ENCODE data around the gene UBASH3B.
"Not testable (repeated sequence)": the region's sequence is repeated elsewhere in the genome, so short reads cannot be mapped to it uniquely, and the experiment has no call there.

UBASH3B gene

DNA sequence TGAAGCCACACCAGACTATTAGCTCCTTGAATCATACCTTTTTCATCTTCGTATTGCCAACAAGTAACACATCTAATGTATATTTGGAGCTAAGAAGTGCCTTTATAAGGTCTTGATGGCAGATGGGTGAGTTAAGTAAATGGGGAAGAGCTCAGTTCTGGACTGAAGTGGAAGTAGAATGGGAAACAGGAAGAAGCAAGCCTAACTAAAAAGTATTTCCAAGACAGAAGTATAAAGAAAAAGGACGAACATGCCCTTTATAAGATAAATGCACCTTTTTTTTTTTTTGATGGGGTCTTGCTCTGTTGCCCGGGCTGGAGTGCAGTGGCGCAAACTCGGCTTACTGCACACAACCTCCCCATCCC lies 197.3 kb downstream of the UBASH3B start:
- H3K4me3 ChIP-seq (replicated peaks; ENCODE audit: low read depth, low read length): no peak overlapping the region
- no peak for DNase-seq (ENCODE audit: extremely low read depth, low read depth)
- TF ChIP-seq, protein P1, sequence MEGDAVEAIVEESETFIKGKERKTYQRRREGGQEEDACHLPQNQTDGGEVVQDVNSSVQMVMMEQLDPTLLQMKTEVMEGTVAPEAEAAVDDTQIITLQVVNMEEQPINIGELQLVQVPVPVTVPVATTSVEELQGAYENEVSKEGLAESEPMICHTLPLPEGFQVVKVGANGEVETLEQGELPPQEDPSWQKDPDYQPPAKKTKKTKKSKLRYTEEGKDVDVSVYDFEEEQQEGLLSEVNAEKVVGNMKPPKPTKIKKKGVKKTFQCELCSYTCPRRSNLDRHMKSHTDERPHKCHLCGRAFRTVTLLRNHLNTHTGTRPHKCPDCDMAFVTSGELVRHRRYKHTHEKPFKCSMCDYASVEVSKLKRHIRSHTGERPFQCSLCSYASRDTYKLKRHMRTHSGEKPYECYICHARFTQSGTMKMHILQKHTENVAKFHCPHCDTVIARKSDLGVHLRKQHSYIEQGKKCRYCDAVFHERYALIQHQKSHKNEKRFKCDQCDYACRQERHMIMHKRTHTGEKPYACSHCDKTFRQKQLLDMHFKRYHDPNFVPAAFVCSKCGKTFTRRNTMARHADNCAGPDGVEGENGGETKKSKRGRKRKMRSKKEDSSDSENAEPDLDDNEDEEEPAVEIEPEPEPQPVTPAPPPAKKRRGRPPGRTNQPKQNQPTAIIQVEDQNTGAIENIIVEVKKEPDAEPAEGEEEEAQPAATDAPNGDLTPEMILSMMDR (IDR thresholded peaks at IDR 0.05; ENCODE audit: low read depth, low read length, missing control alignments): no peak

DNA sequence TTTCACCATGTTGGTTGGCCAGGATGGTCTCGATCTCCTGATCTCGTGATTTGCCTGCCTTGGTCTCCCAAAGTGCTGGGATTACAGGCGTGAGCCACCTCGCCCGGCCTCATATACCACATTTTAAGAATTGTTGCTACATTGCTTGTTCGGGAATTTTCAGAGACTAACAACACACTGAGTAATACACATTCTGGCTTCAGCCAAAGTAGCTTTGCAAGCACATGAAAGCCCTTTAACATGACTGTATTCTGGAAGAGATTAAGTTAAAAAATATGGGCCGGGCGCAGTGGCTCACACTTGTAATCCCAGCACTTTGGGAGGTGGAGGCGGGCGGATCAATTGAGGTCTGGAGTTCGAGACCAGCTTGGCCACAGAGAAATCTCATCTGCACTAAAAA lies 197.7 kb downstream of the UBASH3B start:
- DNase-seq (ENCODE audit: extremely low read depth, low read depth): no peak
- TF ChIP-seq, protein P1 (IDR thresholded peaks at IDR 0.05; ENCODE audit: low read depth, low read length, missing control alignments): no peak
- no peak overlapping the region for H3K4me3 ChIP-seq (replicated peaks; ENCODE audit: low read depth, low read length)

DNA sequence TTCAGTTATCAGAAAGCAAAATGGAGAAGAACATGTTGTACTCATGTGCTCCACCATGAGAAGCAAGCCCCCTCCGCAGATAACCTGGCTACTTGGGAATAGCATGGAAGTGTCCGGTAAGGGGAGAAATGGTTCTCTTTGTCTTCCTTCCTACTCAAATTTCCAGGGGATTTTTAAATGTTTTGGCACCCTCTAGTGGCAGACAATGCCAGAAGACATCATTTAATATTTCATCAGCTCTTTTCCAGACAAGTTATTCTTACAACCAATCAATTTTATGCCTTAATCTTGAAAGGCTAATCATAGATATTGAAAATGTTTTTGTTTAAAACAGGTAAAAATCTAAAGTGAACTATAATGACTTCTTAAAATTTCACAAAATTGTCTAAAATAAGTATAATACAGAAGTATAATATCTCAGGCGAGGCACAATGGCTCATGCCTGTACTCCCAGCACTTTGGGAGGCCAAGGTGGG lies 198.5 kb downstream of the UBASH3B start:
- peak; percentile 75 for DNase-seq (ENCODE audit: extremely low read depth, low read depth)
- TF ChIP-seq, protein P1 (IDR thresholded peaks at IDR 0.05; ENCODE audit: low read depth, low read length, missing control alignments): peak; percentile 54
- H3K4me3 ChIP-seq (replicated peaks; ENCODE audit: low read depth, low read length): no peak overlapping the region

DNA sequence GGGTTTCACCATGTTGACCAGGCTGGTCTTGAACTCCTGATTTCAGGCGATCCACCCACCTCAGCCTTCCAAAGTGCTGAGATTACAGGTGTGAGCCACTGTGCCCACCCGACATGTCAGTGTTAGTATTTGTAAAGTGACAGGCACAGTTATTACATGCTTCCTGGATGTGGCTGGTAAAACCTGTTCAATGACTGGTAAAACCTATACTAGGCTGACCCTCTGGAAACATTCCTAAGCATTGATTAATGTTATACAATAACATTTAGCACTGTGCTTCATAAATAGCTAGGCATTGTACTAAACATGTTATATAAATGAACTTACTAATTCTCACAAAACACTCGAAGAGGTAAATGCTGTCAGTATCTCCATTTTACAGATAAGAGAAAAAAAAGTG lies 206.1 kb downstream of the UBASH3B start:
- no peak for DNase-seq (ENCODE audit: extremely low read depth, low read depth)
- TF ChIP-seq, protein P1 (IDR thresholded peaks at IDR 0.05; ENCODE audit: low read depth, low read length, missing control alignments): no peak
- no peak overlapping the region for H3K4me3 ChIP-seq (replicated peaks; ENCODE audit: low read depth, low read length)

DNA sequence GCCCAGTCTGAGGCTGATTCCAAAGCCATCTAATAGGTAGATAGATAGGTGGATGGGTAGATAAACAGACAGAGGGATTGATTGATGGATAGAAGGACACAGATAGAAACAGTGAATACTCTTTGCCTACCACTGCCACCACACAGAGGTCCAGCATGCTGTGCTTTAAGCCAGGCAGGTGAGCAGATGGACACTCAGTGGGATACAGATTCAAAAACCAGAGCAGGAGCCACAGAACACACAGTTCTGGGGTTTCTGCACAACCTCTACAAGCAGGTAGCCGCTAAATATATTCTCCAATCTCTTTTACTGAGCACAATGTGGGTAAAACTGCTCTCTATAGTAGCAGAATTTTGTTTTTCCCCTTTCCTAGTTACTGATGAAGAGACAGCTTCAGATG lies 206.6 kb downstream of the UBASH3B start:
- TF ChIP-seq, protein P1 (IDR thresholded peaks at IDR 0.05; ENCODE audit: low read depth, low read length, missing control alignments): no peak
- no peak for DNase-seq (ENCODE audit: extremely low read depth, low read depth)
- H3K4me3 ChIP-seq (replicated peaks; ENCODE audit: low read depth, low read length): no peak overlapping the region

DNA sequence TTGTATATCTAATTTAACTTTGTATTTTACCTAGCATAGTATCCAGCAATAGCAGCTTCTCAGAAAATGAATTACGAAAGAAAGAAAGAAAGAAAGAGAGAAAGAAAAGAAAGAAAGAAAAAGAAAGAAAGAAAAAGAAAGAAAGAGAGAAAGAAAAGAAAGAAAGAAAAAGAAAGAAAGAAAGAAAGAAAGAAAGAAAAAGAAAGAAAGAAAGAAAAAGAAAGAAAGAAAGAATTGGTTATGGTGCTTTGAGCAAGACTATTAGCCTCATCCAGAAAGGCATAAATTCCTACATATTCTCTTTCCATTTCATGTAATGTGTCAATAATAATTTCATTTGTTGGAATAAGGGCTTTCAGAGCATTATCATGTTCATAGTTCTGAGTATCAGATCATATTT lies 207.6 kb downstream of the UBASH3B start:
- H3K4me3 ChIP-seq (replicated peaks; ENCODE audit: low read depth, low read length); DNase-seq (ENCODE audit: extremely low read depth, low read depth): not testable (repeated sequence)

DNA sequence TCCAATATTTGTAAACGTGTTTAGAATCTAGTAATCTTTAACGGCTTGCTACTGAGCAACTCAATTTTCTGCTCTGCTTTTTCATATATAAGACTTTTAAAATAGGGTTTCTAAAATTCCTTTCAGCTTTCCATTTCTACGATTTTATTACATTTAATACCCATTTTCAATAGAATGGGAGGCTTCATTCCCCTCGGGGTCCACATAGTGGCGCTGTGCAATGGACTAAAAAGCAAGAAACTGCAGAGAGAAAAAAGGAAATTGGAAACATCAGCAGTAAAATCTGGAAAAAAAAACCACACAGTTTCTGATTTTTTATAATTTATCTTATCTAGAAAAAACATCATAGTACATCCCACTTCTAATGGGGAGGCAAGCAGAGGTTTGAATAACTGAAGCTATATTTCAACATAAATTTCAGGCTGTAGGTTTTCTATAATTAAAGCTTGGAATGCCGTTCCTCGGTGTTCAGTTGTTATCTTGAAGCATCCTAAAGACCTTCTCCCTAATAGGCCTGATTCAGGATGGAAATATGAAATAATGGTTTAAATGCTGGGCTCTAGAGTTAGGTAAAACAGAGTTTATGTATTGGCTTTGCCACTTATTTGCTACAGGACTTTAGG lies 208.3 kb downstream of the UBASH3B start:
- no peak overlapping the region for H3K4me3 ChIP-seq (replicated peaks; ENCODE audit: low read depth, low read length)
- DNase-seq (ENCODE audit: extremely low read depth, low read depth): no peak
- TF ChIP-seq, protein P1 (IDR thresholded peaks at IDR 0.05; ENCODE audit: low read depth, low read length, missing control alignments): peak; percentile 82

Measured in HFF-Myc (cell line).